H1 (cell line): ENCODE results near the gene MVP. TPM values are rescaled to one million over a fixed set of nuclear protein-coding genes. Genes with fewer than 3 reads are reported as not detected.

Experiments
- CTCF ChIA-PET: fragments of 300-600 bp; sonication (Branson Sonifier 250); formaldehyde crosslinking; loops from one replicate; lab custom pipeline; 2021; ENCODE audit not compliant: partially characterized antibody; lab: Charles Lee
- POLR2A ChIA-PET: fragments of 300-600 bp; sonication (Branson Sonifier 250); formaldehyde crosslinking; loops from one replicate; lab custom pipeline; 2021; ENCODE audit warnings: inconsistent platforms; ENCODE audit not compliant: partially characterized antibody; lab: Charles Lee
- DNase-seq, 2 experiments: peaks; one replicate each; pipeline versions ENCODE4 v3.0.0 to v3.0.0-alpha.2; 2010 to 2022; ENCODE audit warnings: low spot score in 2 of 2, low read depth in 1 of 2, mixed read lengths in 1 of 2
- FAIRE-seq: peaks from 2 replicates; lab custom pipeline; 2011; peaks lifted over from hg19 to GRCh38; lab: Jason Lieb, UNC
- H2AFZ ChIP-seq: 2 replicates; pipeline ENCODE4 v1.8.1; 2012; ENCODE audit warnings: low read length, inconsistent platforms
- H2AK5ac ChIP-seq: 2 replicates; pipeline ENCODE4 v1.6.1; 2013; ENCODE audit warnings: low read depth, low read length
- H2BK120ac ChIP-seq: replicated peaks from 2 replicates; pipeline ENCODE3; 2013; ENCODE audit warnings: low read depth, low read length, inconsistent platforms
- H2BK12ac ChIP-seq: 2 replicates; pipeline ENCODE4 v1.6.1; 2013; ENCODE audit warnings: low read depth, low read length
- H2BK15ac ChIP-seq: 2 replicates; pipeline ENCODE4 v1.6.1; 2013; ENCODE audit warnings: low read length
- H2BK20ac ChIP-seq: 2 replicates; pipeline ENCODE4 v1.6.1; 2013; ENCODE audit warnings: low read length
- H2BK5ac ChIP-seq: 2 replicates; pipeline ENCODE4 v1.6.1; 2013; ENCODE audit warnings: low read depth, low read length
- H3K14ac ChIP-seq: 2 replicates; pipeline ENCODE4 v1.6.1; 2013; ENCODE audit warnings: inconsistent platforms; ENCODE audit not compliant: insufficient read length
- H3K18ac ChIP-seq: 2 replicates; pipeline ENCODE4 v1.6.1; 2013; ENCODE audit warnings: low read length; ENCODE audit errors: extremely low read depth
- H3K23ac ChIP-seq: 2 replicates; pipeline ENCODE4 v1.6.1; 2013; ENCODE audit warnings: inconsistent platforms; ENCODE audit not compliant: insufficient read length
- H3K23me2 ChIP-seq: 2 replicates; pipeline ENCODE4 v1.6.1; 2013; ENCODE audit warnings: low read depth, low read length
- H3K27ac ChIP-seq: 2 replicates; pipeline ENCODE4 v1.6.1; 2011; ENCODE audit warnings: low read depth, low read length, inconsistent platforms
- H3K27me3 ChIP-seq, 4 experiments: replicated peaks in 1 of 4; 1 replicate in 1 of 4; 2 replicates in 3 of 4; pipeline versions ENCODE4 v1.6.1 to v1.8.1; 2011 to 2013; ENCODE audit warnings: low read length in 3 of 4, mild to moderate bottlenecking in 3 of 4, inconsistent platforms in 2 of 4, mixed read lengths in 2 of 4, moderate library complexity in 1 of 4; ENCODE audit not compliant: control insufficient read depth in 3 of 4, insufficient read depth in 3 of 4; ENCODE audit errors: extremely low read depth in 1 of 4
- H3K36me3 ChIP-seq, 4 experiments: 2 replicates each; pipeline versions ENCODE4 v1.6.1 to v1.8.1; 2011 to 2013; ENCODE audit warnings: mild to moderate bottlenecking in 4 of 4, low read length in 3 of 4, moderate library complexity in 2 of 4, control low read depth in 1 of 4, inconsistent platforms in 1 of 4; ENCODE audit not compliant: insufficient read depth in 4 of 4, control insufficient read depth in 2 of 4
- H3K4ac ChIP-seq: replicated peaks from 2 replicates; pipeline ENCODE3; 2013; ENCODE audit warnings: low read length, low read depth, mixed read lengths, inconsistent platforms; ENCODE audit not compliant: insufficient read length
- H3K4me1 ChIP-seq, 4 experiments: replicated peaks in 1 of 4; 1 replicate in 1 of 4; 2 replicates in 3 of 4; pipeline versions ENCODE4 v1.6.1 to v1.8.1; 2011 to 2013; ENCODE audit warnings: low read length in 3 of 4, inconsistent platforms in 2 of 4, mixed read lengths in 1 of 4; ENCODE audit not compliant: insufficient read depth in 4 of 4, control insufficient read depth in 3 of 4
- H3K4me2 ChIP-seq, 2 experiments: 2 replicates each; pipeline versions ENCODE4 v1.6.1 to v1.8.1; 2011 to 2013; ENCODE audit warnings: low read depth in 2 of 2, low read length in 2 of 2, control low read depth in 1 of 2, inconsistent platforms in 1 of 2, mild to moderate bottlenecking in 1 of 2; ENCODE audit not compliant: insufficient read depth in 1 of 2
- H3K4me3 ChIP-seq, 4 experiments: fragments of 200-600, 300-600 bp in 1 of 4; sonication (generic), shearing (Covaris generic), sonication (Bioruptor Twin) in 1 of 4; 2 replicates each; pipeline versions ENCODE4 v1.5.1 to v1.8.1; 2011 to 2016; ENCODE audit warnings: low read length in 4 of 4, low read depth in 3 of 4, control low read depth in 2 of 4, inconsistent platforms in 2 of 4, mild to moderate bottlenecking in 2 of 4, mixed read lengths in 1 of 4, moderate library complexity in 1 of 4; ENCODE audit not compliant: insufficient read depth in 2 of 4; ENCODE audit errors: extremely low read depth in 1 of 4
- H3K56ac ChIP-seq: replicated peaks from 2 replicates; pipeline ENCODE3; 2013; ENCODE audit warnings: low read depth, mild to moderate bottlenecking, mixed read lengths, low read length, inconsistent platforms; ENCODE audit not compliant: insufficient read length
- H3K79me1 ChIP-seq: 2 replicates; pipeline ENCODE4 v1.6.1; 2013; ENCODE audit warnings: low read depth, low read length, control low read depth
- H3K79me2 ChIP-seq, 2 experiments: 2 replicates each; pipeline versions ENCODE4 v1.6.1 to v1.8.1; 2012 to 2013; ENCODE audit warnings: low read length in 2 of 2, mild to moderate bottlenecking in 2 of 2, inconsistent platforms in 1 of 2; ENCODE audit not compliant: insufficient read depth in 2 of 2, control insufficient read depth in 1 of 2
- H3K9ac ChIP-seq, 4 experiments: replicated peaks in 1 of 4; 1 replicate in 1 of 4; 2 replicates in 3 of 4; pipeline versions ENCODE4 v1.6.1 to v1.8.1; 2011 to 2013; ENCODE audit warnings: low read depth in 3 of 4, low read length in 3 of 4, control low read depth in 2 of 4, mild to moderate bottlenecking in 2 of 4, moderate library complexity in 2 of 4, inconsistent platforms in 1 of 4; ENCODE audit errors: extremely low read depth in 1 of 4
- H3K9me3 ChIP-seq, 2 experiments: 2 replicates each; pipeline versions ENCODE4 v1.6.1 to v1.8.1; 2012 to 2013; ENCODE audit warnings: mild to moderate bottlenecking in 2 of 2, moderate library complexity in 2 of 2, control low read depth in 1 of 2, inconsistent platforms in 1 of 2, low read depth in 1 of 2, low read length in 1 of 2, mixed read lengths in 1 of 2; ENCODE audit not compliant: insufficient read depth in 2 of 2
- H4K20me1 ChIP-seq, 2 experiments: replicated peaks in 1 of 2; 2 replicates each; pipeline versions ENCODE3 to v1.8.1; 2011 to 2013; ENCODE audit warnings: inconsistent platforms in 2 of 2, low read length in 2 of 2, mild to moderate bottlenecking in 1 of 2; ENCODE audit not compliant: insufficient read depth in 2 of 2, control insufficient read depth in 1 of 2
- H4K5ac ChIP-seq: 2 replicates; pipeline ENCODE4 v1.6.1; 2013; ENCODE audit warnings: low read length, low read depth, mixed read lengths, inconsistent platforms; ENCODE audit not compliant: insufficient read length
- H4K8ac ChIP-seq: 2 replicates; pipeline ENCODE4 v1.8.0; 2013; ENCODE audit warnings: mild to moderate bottlenecking, moderate library complexity, low read length, inconsistent platforms; ENCODE audit not compliant: insufficient read depth; ENCODE audit errors: extremely low read depth
- H4K91ac ChIP-seq: replicated peaks from 2 replicates; pipeline ENCODE3; 2013; ENCODE audit warnings: low read length, mixed read lengths, inconsistent platforms; ENCODE audit not compliant: insufficient read length
- CREB1 ChIP-seq: IDR thresholded peaks from 2 replicates; pipeline ENCODE4 v1.6.1; 2012; ENCODE audit warnings: inconsistent platforms
- EP300 ChIP-seq, 2 experiments: IDR thresholded peaks; 1 replicate in 1 of 2; 2 replicates in 1 of 2; pipeline ENCODE4 v1.6.1; 2011 to 2012; ENCODE audit warnings: low read depth in 2 of 2, low read length in 2 of 2, mild to moderate bottlenecking in 2 of 2, borderline replicate concordance in 1 of 2, inconsistent platforms in 1 of 2, moderate library complexity in 1 of 2
- JUND ChIP-seq: IDR thresholded peaks from 2 replicates; pipeline ENCODE4 v1.6.1; 2011; ENCODE audit warnings: mild to moderate bottlenecking, improper control_type of control experiment, low read length
- NANOG ChIP-seq: IDR thresholded peaks from 2 replicates; pipeline ENCODE4 v1.6.1; 2011; ENCODE audit warnings: low read length, low read depth, mild to moderate bottlenecking, inconsistent platforms; ENCODE audit not compliant: insufficient read depth, poor library complexity, severe bottlenecking
- RAD21 ChIP-seq, 2 experiments: IDR thresholded peaks in 1 of 2; conservative IDR thresholded peaks in 1 of 2; 2 replicates each; pipeline ENCODE4 v1.6.1; 2011; ENCODE audit warnings: low read depth in 2 of 2, low read length in 2 of 2, improper control_type of control experiment in 1 of 2, inconsistent platforms in 1 of 2, mild to moderate bottlenecking in 1 of 2, moderate library complexity in 1 of 2
- SIX5 ChIP-seq: IDR thresholded peaks from 2 replicates; pipeline ENCODE4 v1.6.1; 2011; ENCODE audit warnings: mild to moderate bottlenecking, low read depth, low read length
- SP4 ChIP-seq: IDR thresholded peaks from 2 replicates; pipeline ENCODE4 v1.6.1; 2012; ENCODE audit warnings: low read length, inconsistent platforms
- TAF7 ChIP-seq: optimal IDR thresholded peaks from 2 replicates; pipeline ENCODE3; 2011; ENCODE audit warnings: low read depth, mild to moderate bottlenecking, inconsistent platforms, low read length, moderate library complexity, borderline replicate concordance
- WGBS, 2 experiments: shearing (Covaris generic) in 1 of 2; methylation state at CpG; one replicate each; pipeline versions ENCODE4 v1.1.6 to v1.1.7; 2013 to 2015; ENCODE audit warnings: low lambda C conversion rate in 2 of 2, mixed read lengths in 2 of 2, inconsistent platforms in 1 of 2, low coverage in 1 of 2, missing lambda C conversion rate in 1 of 2; ENCODE audit not compliant: insufficient replicate concordance in 2 of 2, insufficient coverage in 1 of 2, insufficient read length in 1 of 2; ENCODE audit errors: extremely low coverage in 1 of 2, missing lambda C conversion rate in 1 of 2; 5-methylcytosine and 5-hydroxymethylcytosine counted together
- polyA plus RNA-seq, 7 experiments: library from polyadenylated mRNA; depleted of rRNA in 3 of 7; stranded (reverse) in 5 of 7; unstranded in 2 of 7; fragments of >200 nt in 5 of 7; fragments of 200-250 nt in 2 of 7; gene quantifications; 1 replicate in 5 of 7; 2 replicates in 1 of 7; 4 replicates in 1 of 7; pipeline versions ENCODE4 v1.2.1 to v1.2.3, GENCODE V29; 2011 to 2013; ENCODE audit warnings: missing spikeins in 2 of 7, mixed read lengths in 2 of 7
- total RNA-seq: library from RNA; stranded (reverse); fragmentation: NEBNext Ultra II Directional; extraction: Animal tissue kit (Norgen Biotek cat#: 25700); gene quantifications from 2 replicates; pipeline ENCODE4 v1.2.1, GENCODE V29; 2021

MVP gene
- total and polyA plus RNA-seq, 2 of the 8 experiments (the other 6 are each of a cell fraction or from before 2014, with no cell fraction given): 1.9 TPM

DNA sequence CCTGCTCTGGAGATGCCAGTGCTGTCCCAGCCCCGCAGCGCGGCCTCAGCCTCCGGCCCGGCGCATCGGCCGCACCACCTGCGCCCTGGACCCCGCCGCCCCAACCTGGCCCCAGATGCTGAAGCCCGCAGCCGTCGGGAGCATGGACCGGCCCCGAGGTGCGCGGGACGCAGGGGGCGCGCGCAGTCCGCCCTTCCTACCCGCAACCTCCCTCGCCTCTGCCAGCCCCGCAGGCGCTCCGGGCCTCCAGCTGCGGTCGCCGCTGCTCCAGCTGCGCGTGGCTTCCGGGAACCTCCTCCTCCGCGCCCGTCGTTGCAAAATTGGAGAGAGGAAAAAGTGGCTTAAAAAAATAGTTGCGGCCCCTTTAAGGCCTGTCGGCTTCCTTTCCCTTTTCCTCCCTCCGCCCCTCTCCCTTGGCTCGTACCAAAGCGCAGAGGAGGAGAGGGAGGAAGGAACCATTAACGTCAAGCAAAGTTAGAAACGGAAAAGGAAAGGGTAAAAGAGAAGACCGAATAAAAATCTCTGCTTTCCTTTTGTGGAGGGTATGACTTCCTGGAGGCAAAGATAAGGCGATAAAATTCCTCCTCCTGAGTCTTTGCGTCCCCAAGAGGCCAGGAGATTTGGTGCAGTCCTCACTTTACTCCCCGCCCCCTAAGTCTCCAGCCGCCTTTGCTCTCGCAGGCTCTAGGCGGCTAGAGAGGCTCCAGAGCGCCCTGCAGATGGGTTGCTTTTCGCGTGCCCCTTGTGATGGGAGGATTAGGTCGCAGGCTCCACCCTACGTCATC is 42.8 kb downstream of the MVP start, which contains the start of gene CDIPT:
Gene CDIPT (minus strand): TSS at position 343 of the 785 bp plus-strand sequence. CDS start 369 bp downstream, outside the sequence.
- H3K9ac ChIP-seq: peak within 1 kb of the TSS; percentile 65 to 94 (median 92)
- peaks cover 8% of the 10 kb centered on the region; the same call in 1 of the 2 replicates for H3K23me2 ChIP-seq
- 1% methylated on average over 46 of the region's 57 CpGs; no CpG with 5 or more reads in 1 of the 2 experiments for WGBS, 2 experiments
- H2BK20ac ChIP-seq: peak within 1 kb of the TSS; percentile 61; the same call in 1 of the 2 replicates
- no peak within 1 kb of the TSS for H3K23ac ChIP-seq
- peak within 1 kb of the TSS; percentile 62 for H4K5ac ChIP-seq
- H3K36me3 ChIP-seq: peaks cover 0 to 11% (median 6%) of the 10 kb centered on the region in 4 experiments; a peak in 5 of 8 replicates
- H3K79me2 ChIP-seq: peaks cover 0 to 9% of the 10 kb centered on the region in 2 experiments; a peak in 2 of 4 replicates
- POLR2A ChIA-PET: interaction anchor here (0.6 to 3.7 kb wide), 22 partner anchors 8 to 210 kb away, joined by 3 to 11 read pairs (median 3); partner anchors contain the start of genes ASPHD1, HIRIP3, KCTD13 and KIF22
- H3K27ac ChIP-seq: peak within 1 kb of the TSS; percentile 99
- H2BK120ac ChIP-seq: peak within 1 kb of the TSS; percentile 8
- H3K4me1 ChIP-seq: peaks cover 0 to 7% (median 3%) of the 10 kb centered on the region in 4 experiments; a peak in 3 of 7 replicates
- peaks cover 9% of the 10 kb centered on the region for H3K79me1 ChIP-seq
- peak within 1 kb of the TSS; percentile 64 to 95 for H3K4me2 ChIP-seq
- H3K9me3 ChIP-seq: no peaks in the 10 kb centered on the region
- H3K14ac ChIP-seq: no peak within 1 kb of the TSS
- peaks cover 0 to 5% of the 10 kb centered on the region in 2 experiments for H4K20me1 ChIP-seq
- 0 out of 2 replicates have a peak within 1 kb of the TSS, but pooled peaks have one; percentile 53 for H2AK5ac ChIP-seq
- no peaks in the 10 kb centered on the region for H3K27me3 ChIP-seq
- no peak within 1 kb of the TSS for H3K56ac ChIP-seq
- H4K8ac ChIP-seq: peak within 1 kb of the TSS; percentile 89; the same call in 1 of the 2 replicates
- H2AFZ ChIP-seq: peak within 1 kb of the TSS; percentile 100
- CTCF ChIA-PET: interaction anchor here (1.0 to 4.9 kb wide), 8 partner anchors 11 to 74 kb away, joined by 3 to 21 read pairs (median 6); partner anchors contain the start of genes ASPHD1 and SEZ6L2
- peak within 1 kb of the TSS; percentile 82 to 90 (median 90) for H3K4me3 ChIP-seq
- H2BK5ac ChIP-seq: peak within 1 kb of the TSS; percentile 96
- peak within 1 kb of the TSS; percentile 63 for H2BK12ac ChIP-seq
- peak; percentile 91 to 93 for DNase-seq
- H2BK15ac ChIP-seq: peak within 1 kb of the TSS; percentile 99
- peak; percentile 78 for FAIRE-seq
- H3K4ac ChIP-seq: peak within 1 kb of the TSS; percentile 39
- H4K91ac ChIP-seq: peak within 1 kb of the TSS; percentile 15
- H3K18ac ChIP-seq: peak within 1 kb of the TSS; percentile 93
- TF ChIP-seq SP4 (peak; percentile 56; the same call in 1 of the 2 replicates), TAF7 (peak; percentile 73), NANOG (peak; percentile 62), CREB1 (peak; percentile 90), SIX5 (peak; percentile 57), RAD21 (IDR thresholded peaks at IDR 0.05 in 1 of 2, conservative IDR thresholded peaks at IDR 0.05 in 1 of 2; ENCODE audit: low read depth in 2 of 2, low read length in 2 of 2) (peak in 1 of 2 experiments; percentile 23; a peak in 2 of 4 replicates), EP300 (IDR thresholded peaks at IDR 0.05; ENCODE audit: borderline replicate concordance in 1 of 2, low read depth in 2 of 2, low read length in 2 of 2) (peak in 1 of 2 experiments; percentile 99; a peak in 2 of 3 replicates), JUND (peak; percentile 99)
